GM18858 (cell line): ENCODE data around the gene MINDY1.

ENCODE experiments used
- ATAC-seq: cut with Tn5 transposase; IDR thresholded peaks from one replicate; pipeline ENCODE4 v1.9.1; 2021; ENCODE audit not compliant: unreplicated experiment

MINDY1 gene

GRCh38 chr1:150987924-150988323, 18.8 kb downstream of the MINDY1 start:
- ATAC-seq = no peak

GRCh38 chr1:150985179-150985825, 21.4 kb downstream of the MINDY1 start:
- ATAC-seq = no peak

GRCh38 chr1:150981805-150982712, 24.6 kb downstream of the MINDY1 start, which contains the start of gene ANXA9:
Gene ANXA9, plus strand, starts transcription at chr1:150982292. Its CDS starts 814 bp downstream, at chr1:150983106.
- no peak for ATAC-seq

GRCh38 chr1:150981177-150981804, 25.4 kb downstream of the MINDY1 start:
- no peak for ATAC-seq

- ATAC-seq = no peak
These were observed 27.3 kb downstream of the MINDY1 start for GRCh38 chr1:150979092-150980056.

GRCh38 chr1:150976879-150977694, 29.6 kb downstream of the MINDY1 start:
- no peak for ATAC-seq

- ATAC-seq = no peak
These were observed 30.3 kb downstream of the MINDY1 start for GRCh38 chr1:150976401-150976821.

- no peak for ATAC-seq
These were observed 31.9 kb downstream of the MINDY1 start, which contains the start of gene CERS2 for GRCh38 chr1:150974580-150975478. Gene CERS2, minus strand, starts transcription at chr1:150974835. Its CDS starts 5,745 bp downstream, at chr1:150969090.

GRCh38 chr1:150973836-150974579, 32.7 kb downstream of the MINDY1 start:
- ATAC-seq = no peak

GRCh38 chr1:150973258-150973835, 33.4 kb downstream of the MINDY1 start:
- no peak for ATAC-seq

GRCh38 chr1:150972417-150972940, 34.2 kb downstream of the MINDY1 start:
- no peak for ATAC-seq

- no peak for ATAC-seq
These were observed 34.9 kb downstream of the MINDY1 start for GRCh38 chr1:150971583-150972416.

- no peak for ATAC-seq
These were observed 35.7 kb downstream of the MINDY1 start for GRCh38 chr1:150970808-150971582.

- no peak for ATAC-seq
These were observed 37.1 kb downstream of the MINDY1 start for GRCh38 chr1:150969626-150970025.

GRCh38 chr1:150968491-150968890, 38.2 kb downstream of the MINDY1 start:
- ATAC-seq = no peak

- ATAC-seq = no peak
These were observed 38.8 kb downstream of the MINDY1 start for GRCh38 chr1:150967936-150968335.
